HUES6 (cell line): ENCODE data around the gene THAP10.
"Not testable (repeated sequence)": the region's sequence is repeated elsewhere in the genome, so short reads cannot be mapped to it uniquely, and the experiment has no call there.

Experiments used
- H3K27ac ChIP-seq: 2 replicates; pipeline ENCODE4 v1.7.0; 2013; ENCODE audit warnings: low read depth, mild to moderate bottlenecking, low read length, inconsistent platforms
- H3K27me3 ChIP-seq: 2 replicates; pipeline ENCODE4 v1.6.1; 2013; ENCODE audit warnings: low read length; ENCODE audit not compliant: control insufficient read depth, insufficient read depth
- H3K36me3 ChIP-seq: 2 replicates; pipeline ENCODE4 v1.6.1; 2013; ENCODE audit warnings: low read length; ENCODE audit not compliant: control insufficient read depth, insufficient read depth
- H3K4me1 ChIP-seq: 2 replicates; pipeline ENCODE4 v1.6.1; 2013; ENCODE audit warnings: low read length; ENCODE audit not compliant: control insufficient read depth, insufficient read depth
- H3K4me3 ChIP-seq: 2 replicates; pipeline ENCODE4 v1.5.1; 2013; ENCODE audit warnings: low read depth, low read length
- H3K9ac ChIP-seq: one replicate; pipeline ENCODE4 v1.6.1; 2013; ENCODE audit warnings: mild to moderate bottlenecking, low read length
- H3K9me3 ChIP-seq: 2 replicates; pipeline ENCODE4 v1.6.1; 2013; ENCODE audit warnings: low read depth, low read length; ENCODE audit not compliant: control insufficient read depth, insufficient read depth

Gene THAP10

GRCh38 chr15:70876683-70877082, 15.6 kb downstream of the THAP10 start:
- Histone ChIP-seq H3K4me1 (no peaks in the 10 kb centered on the region), H3K36me3 (no peaks in the 10 kb centered on the region), H3K9ac (no peak overlapping the region), H3K4me3 (no peak overlapping the region), H3K27me3 (no peaks in the 10 kb centered on the region), H3K9me3 (peaks cover 8% of the 10 kb centered on the region), H3K27ac (no peak overlapping the region)

- Histone ChIP-seq H3K27me3 (no peaks in the 10 kb centered on the region), H3K9me3 (peaks cover 8% of the 10 kb centered on the region), H3K9ac (no peak overlapping the region), H3K27ac (no peak overlapping the region), H3K4me3 (no peak overlapping the region), H3K4me1 (no peaks in the 10 kb centered on the region), H3K36me3 (no peaks in the 10 kb centered on the region)
Observed at GRCh38 chr15:70876011-70876410, 16.2 kb downstream of the THAP10 start.

GRCh38 chr15:70875001-70875782, 17.0 kb downstream of the THAP10 start:
- Histone ChIP-seq H3K4me1 (no peaks in the 10 kb centered on the region), H3K9ac (no peak overlapping the region), H3K4me3 (no peak overlapping the region), H3K27ac (no peak overlapping the region), H3K9me3 (peaks cover 8% of the 10 kb centered on the region), H3K36me3 (no peaks in the 10 kb centered on the region), H3K27me3 (no peaks in the 10 kb centered on the region)

- H3K9ac ChIP-seq = no peak overlapping the region
- H3K4me3 ChIP-seq = no peak overlapping the region
Observed at GRCh38 chr15:70873232-70874054, 18.8 kb downstream of the THAP10 start.

GRCh38 chr15:70871490-70871889, 20.7 kb downstream of the THAP10 start:
- not testable (repeated sequence) for H3K27ac ChIP-seq, H3K9me3 ChIP-seq, H3K4me1 ChIP-seq, H3K27me3 ChIP-seq, H3K36me3 ChIP-seq, H3K9ac ChIP-seq, H3K4me3 ChIP-seq

More at GRCh38 chr15:70873232-70874054, 18.8 kb downstream of the THAP10 start:
- Histone ChIP-seq H3K27ac (no peak overlapping the region), H3K27me3 (no peaks in the 10 kb centered on the region), H3K4me1 (no peaks in the 10 kb centered on the region), H3K9me3 (peaks cover 8% of the 10 kb centered on the region), H3K36me3 (no peaks in the 10 kb centered on the region)

GRCh38 chr15:70870051-70870450, 22.2 kb downstream of the THAP10 start:
- H3K4me3 ChIP-seq = no peak overlapping the region
- no peaks in the 10 kb centered on the region for H3K36me3 ChIP-seq
- H3K27me3 ChIP-seq = no peaks in the 10 kb centered on the region
- no peak overlapping the region for H3K27ac ChIP-seq
- H3K4me1 ChIP-seq = no peaks in the 10 kb centered on the region
- H3K9me3 ChIP-seq = peaks cover 8% of the 10 kb centered on the region
- H3K9ac ChIP-seq = no peak overlapping the region

GRCh38 chr15:70869346-70869745, 22.9 kb downstream of the THAP10 start:
- no peak overlapping the region for H3K4me3 ChIP-seq
- H3K27ac ChIP-seq = no peak overlapping the region
- H3K36me3 ChIP-seq = no peaks in the 10 kb centered on the region
- no peaks in the 10 kb centered on the region for H3K27me3 ChIP-seq
- H3K4me1 ChIP-seq = no peaks in the 10 kb centered on the region
- no peak overlapping the region for H3K9ac ChIP-seq
- peaks cover 8% of the 10 kb centered on the region for H3K9me3 ChIP-seq

- Histone ChIP-seq H3K27ac (no peak overlapping the region), H3K9ac (no peak overlapping the region), H3K27me3 (no peaks in the 10 kb centered on the region), H3K9me3 (peaks cover 4% of the 10 kb centered on the region), H3K36me3 (no peaks in the 10 kb centered on the region), H3K4me1 (no peaks in the 10 kb centered on the region), H3K4me3 (no peak overlapping the region)
Observed at GRCh38 chr15:70867911-70868467, 24.2 kb downstream of the THAP10 start.

- Histone ChIP-seq H3K27me3 (no peaks in the 10 kb centered on the region), H3K9ac (no peak overlapping the region), H3K4me3 (no peak overlapping the region), H3K4me1 (no peaks in the 10 kb centered on the region), H3K36me3 (no peaks in the 10 kb centered on the region), H3K27ac (no peak overlapping the region), H3K9me3 (peaks cover 3% of the 10 kb centered on the region; the same call in 1 of the 2 replicates)
Observed at GRCh38 chr15:70866982-70867641, 25.1 kb downstream of the THAP10 start.

GRCh38 chr15:70863450-70864218, 28.6 kb downstream of the THAP10 start:
- no peaks in the 10 kb centered on the region for H3K9me3 ChIP-seq
- no peak overlapping the region for H3K4me3 ChIP-seq
- H3K4me1 ChIP-seq = no peaks in the 10 kb centered on the region
- no peak overlapping the region for H3K27ac ChIP-seq
- no peaks in the 10 kb centered on the region for H3K36me3 ChIP-seq
- H3K27me3 ChIP-seq = no peaks in the 10 kb centered on the region
- no peak overlapping the region for H3K9ac ChIP-seq
